Neural cell (in vitro differentiated cells): ENCODE results near the gene SLMAP.

ENCODE experiments used
- CTCF ChIP-seq: fragments of 450-650 bp; IDR thresholded peaks from 2 replicates; pipeline ENCODE4 v1.5.1; 2014; ENCODE audit warnings: antibody characterized with exemption, mild to moderate bottlenecking, moderate library complexity; ENCODE audit not compliant: poor library complexity, severe bottlenecking
- EP300 ChIP-seq: fragments of 450-650 bp; conservative IDR thresholded peaks from 2 replicates; pipeline ENCODE4 v1.6.1; 2014; ENCODE audit warnings: antibody characterized with exemption, mild to moderate bottlenecking, moderate library complexity; ENCODE audit not compliant: poor library complexity, severe bottlenecking
- EZH2 ChIP-seq: fragments of 200-600, 300-800 bp; shearing (Covaris generic), sonication (generic); IDR thresholded peaks from 2 replicates; pipeline ENCODE4 v1.6.1; 2014; ENCODE audit warnings: antibody characterized with exemption, low read length, borderline replicate concordance, mild to moderate bottlenecking; ENCODE audit not compliant: insufficient read depth, poor library complexity, severe bottlenecking
- MXI1 ChIP-seq: fragments of 450-650 bp; conservative IDR thresholded peaks from 2 replicates; pipeline ENCODE4 v1.6.1; 2014; ENCODE audit warnings: antibody characterized with exemption, mild to moderate bottlenecking; ENCODE audit not compliant: poor library complexity, severe bottlenecking
- POLR2AphosphoS5 ChIP-seq: IDR thresholded peaks from 2 replicates; pipeline ENCODE4 v1.6.1; 2012
- RAD21 ChIP-seq: fragments of 450-650 bp; conservative IDR thresholded peaks from 2 replicates; pipeline ENCODE4 v1.6.1; 2014; ENCODE audit warnings: antibody characterized with exemption, mild to moderate bottlenecking, moderate library complexity
- REST ChIP-seq: IDR thresholded peaks from 2 replicates; pipeline ENCODE4 v1.6.1; 2012; ENCODE audit warnings: borderline replicate concordance
- SMC3 ChIP-seq: fragments of 450-650 bp; conservative IDR thresholded peaks from 2 replicates; pipeline ENCODE4 v1.6.1; 2014; ENCODE audit warnings: antibody characterized with exemption, mild to moderate bottlenecking, moderate library complexity; ENCODE audit not compliant: poor library complexity
- TAF1 ChIP-seq: IDR thresholded peaks from 2 replicates; pipeline ENCODE4 v1.6.1; 2012; ENCODE audit warnings: low read depth

GRCh38 chr3:57877116-57877515, 121.0 kb downstream of the SLMAP start:
- no peak for TF ChIP-seq CTCF
- TF ChIP-seq POLR2AphosphoS5: no peak
- no peak for TF ChIP-seq EP300
- TF ChIP-seq TAF1: no peak
- TF ChIP-seq RAD21: no peak
- TF ChIP-seq EZH2: no peak
- no peak for TF ChIP-seq REST
- no peak for TF ChIP-seq SMC3
- no peak for TF ChIP-seq MXI1
